NT2/D1 (cell line): ENCODE data around the gene NDUFB5.

Experiments used
- SUZ12 ChIP-seq: IDR thresholded peaks from 2 replicates; pipeline ENCODE4 v1.6.1; 2011; ENCODE audit not compliant: insufficient read length, insufficient read depth; ENCODE audit errors: extremely low read depth
- ZNF274 ChIP-seq: IDR thresholded peaks from 2 replicates; pipeline ENCODE4 v1.6.1; 2011; ENCODE audit warnings: mild to moderate bottlenecking, low read depth, low read length

DNA sequence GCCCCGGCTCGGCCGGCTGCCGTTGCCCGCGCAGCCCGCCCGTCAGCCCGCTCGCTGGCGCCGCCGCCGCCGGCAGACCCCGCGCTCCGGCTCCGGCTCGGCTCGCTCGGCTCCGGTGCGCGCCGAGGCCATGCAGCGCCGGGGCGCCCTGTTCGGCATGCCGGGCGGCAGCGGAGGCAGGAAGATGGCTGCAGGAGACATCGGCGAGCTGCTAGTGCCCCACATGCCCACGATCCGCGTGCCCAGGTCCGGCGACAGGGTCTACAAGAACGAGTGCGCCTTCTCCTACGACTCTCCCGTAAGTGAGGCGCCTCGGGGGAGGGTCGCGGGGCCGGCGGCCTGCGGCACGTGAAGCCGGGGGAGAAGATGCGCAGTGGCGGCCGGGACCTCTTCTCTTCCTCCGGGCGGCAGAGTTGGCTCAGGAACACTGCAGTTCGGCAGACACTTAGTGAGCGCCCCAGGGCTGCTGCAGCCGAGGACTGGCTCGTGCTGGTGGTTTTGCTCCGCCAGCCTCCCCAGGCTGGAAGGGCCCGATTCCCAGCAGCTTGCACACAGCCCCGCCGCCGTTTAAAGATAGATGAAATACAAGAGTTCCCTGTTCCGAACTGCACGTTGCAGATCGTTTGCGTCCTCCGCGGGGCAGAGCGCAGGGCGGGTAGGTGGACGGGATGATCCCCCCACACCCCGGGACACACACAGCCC, 48.7 kb downstream of the NDUFB5 start:
- TF ChIP-seq ZNF274 (no peak), SUZ12 (no peak)
